SU-DHL-6 (cell line): ENCODE data around the gene KLHL24.

Source experiments
- H2AFZ ChIP-seq: fragments of 200-600 bp; sonication (generic); 2 replicates; pipeline ENCODE4 v1.6.1; 2014; ENCODE audit warnings: low read depth, mild to moderate bottlenecking, moderate library complexity, mixed read lengths, antibody characterized with exemption, low read length; ENCODE audit not compliant: severe bottlenecking
- H3F3A ChIP-seq: fragments of 200-600 bp; shearing (Covaris generic); 2 replicates; pipeline ENCODE4 v1.6.0; 2016; ENCODE audit warnings: antibody characterized with exemption, mild to moderate bottlenecking; ENCODE audit not compliant: insufficient read depth
- H3K27ac ChIP-seq: fragments of 200-600 bp; sonication (generic); 2 replicates; pipeline ENCODE4 v1.5.1; 2016; ENCODE audit warnings: low read depth, mild to moderate bottlenecking, low read length, moderate library complexity, mixed read lengths
- H3K27me3 ChIP-seq: fragments of 200-600 bp; sonication (generic), shearing (Covaris generic); 2 replicates; pipeline ENCODE4 v1.6.0; 2014; ENCODE audit warnings: mild to moderate bottlenecking, low read length
- H3K36me3 ChIP-seq: fragments of 200-600 bp; sonication (generic); 2 replicates; pipeline ENCODE4 v1.6.1; 2014; ENCODE audit warnings: mild to moderate bottlenecking, low read length, mixed read lengths
- H3K4me2 ChIP-seq: fragments of 300-600, 200-600 bp; shearing (Covaris generic), sonication (generic); 2 replicates; pipeline ENCODE4 v1.6.0; 2014; ENCODE audit warnings: low read length, low read depth, mild to moderate bottlenecking; ENCODE audit not compliant: poor library complexity, severe bottlenecking
- H3K4me3 ChIP-seq: fragments of 200-600 bp; sonication (generic); 2 replicates; pipeline ENCODE4 v1.5.1; 2014; ENCODE audit warnings: antibody characterized with exemption, low read length, mild to moderate bottlenecking, mixed read lengths; ENCODE audit not compliant: insufficient read depth, poor library complexity, severe bottlenecking
- H3K79me2 ChIP-seq: fragments of 200-600 bp; sonication (generic); 2 replicates; pipeline ENCODE4 v1.6.1; 2014; ENCODE audit warnings: mild to moderate bottlenecking, low read length, moderate library complexity; ENCODE audit not compliant: insufficient read depth
- H3K9ac ChIP-seq: fragments of 200-600 bp; sonication (generic); 2 replicates; pipeline ENCODE4 v1.7.0; 2014; ENCODE audit warnings: mild to moderate bottlenecking, low read length
- H3K9me2 ChIP-seq: fragments of 200-600 bp; sonication (generic); replicated peaks from 2 replicates; pipeline ENCODE4 v1.6.1; 2014; ENCODE audit warnings: low read length; ENCODE audit not compliant: insufficient read depth
- H3K9me3 ChIP-seq: fragments of 200-600 bp; sonication (generic); 2 replicates; pipeline ENCODE4 v1.6.1; 2014; ENCODE audit warnings: low read length, mixed read lengths; ENCODE audit not compliant: insufficient read depth
- H4K20me1 ChIP-seq: fragments of 200-600 bp; sonication (generic); 2 replicates; pipeline ENCODE4 v1.6.1; 2014; ENCODE audit warnings: low read depth, mild to moderate bottlenecking, antibody characterized with exemption, low read length, moderate library complexity, mixed read lengths
- EZH2phosphoT487 ChIP-seq: fragments of 200-600 bp; sonication (generic), shearing (Covaris generic); conservative IDR thresholded peaks from 2 replicates; pipeline ENCODE4 v1.6.1; 2018; ENCODE audit warnings: mild to moderate bottlenecking, antibody characterized with exemption, low read length, moderate library complexity, mixed read lengths
- TF ChIP-seq, protein P1 (sequence below): fragments of 200-600 bp; sonication (generic); IDR thresholded peaks from one replicate; pipeline ENCODE4 v1.5.1; 2017; ENCODE audit warnings: antibody characterized with exemption, mild to moderate bottlenecking, low read length, moderate library complexity; ENCODE audit not compliant: insufficient read depth, poor library complexity, severe bottlenecking

Gene KLHL24

DNA sequence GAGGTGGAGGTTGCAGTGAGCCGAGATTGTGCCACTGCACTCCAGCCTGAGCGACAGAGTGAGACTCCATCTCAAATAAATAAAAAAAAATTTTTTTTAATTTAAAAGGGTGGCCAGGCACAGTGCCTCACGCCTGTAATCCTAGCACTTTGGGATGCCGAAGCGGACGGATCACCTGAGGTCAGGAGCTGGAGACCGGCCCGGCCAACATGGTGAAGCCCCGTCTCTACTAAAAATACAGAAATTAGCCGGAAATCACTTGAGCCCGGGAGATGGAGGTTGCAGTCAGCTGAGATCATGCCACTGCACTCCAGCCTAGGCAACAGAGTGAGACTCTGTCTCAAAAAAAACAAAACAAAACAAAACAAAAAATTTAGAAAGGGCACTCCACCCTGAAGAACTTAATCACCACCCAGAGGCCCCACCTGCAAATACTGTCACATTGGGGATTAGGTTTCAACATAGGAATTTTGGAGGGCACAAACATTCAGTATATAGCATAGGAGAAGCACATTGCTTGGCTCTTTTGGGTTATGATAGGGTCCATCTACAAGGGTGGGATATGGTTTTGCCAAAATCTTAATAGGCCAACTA, 55.1 kb downstream of the KLHL24 start:
- Histone ChIP-seq H3K9me2 (no peaks in the 10 kb centered on the region), H3K4me3 (no peak overlapping the region), H3K9ac (no peak overlapping the region), H3K27ac (no peak overlapping the region), H3K79me2 (no peaks in the 10 kb centered on the region), H4K20me1 (no peaks in the 10 kb centered on the region), H3K36me3 (no peaks in the 10 kb centered on the region), H3K9me3 (no peaks in the 10 kb centered on the region), H2AFZ (no peak overlapping the region), H3K4me2 (no peak overlapping the region), H3F3A (no peaks in the 10 kb centered on the region), H3K27me3 (no peaks in the 10 kb centered on the region)
- TF ChIP-seq, protein P1, sequence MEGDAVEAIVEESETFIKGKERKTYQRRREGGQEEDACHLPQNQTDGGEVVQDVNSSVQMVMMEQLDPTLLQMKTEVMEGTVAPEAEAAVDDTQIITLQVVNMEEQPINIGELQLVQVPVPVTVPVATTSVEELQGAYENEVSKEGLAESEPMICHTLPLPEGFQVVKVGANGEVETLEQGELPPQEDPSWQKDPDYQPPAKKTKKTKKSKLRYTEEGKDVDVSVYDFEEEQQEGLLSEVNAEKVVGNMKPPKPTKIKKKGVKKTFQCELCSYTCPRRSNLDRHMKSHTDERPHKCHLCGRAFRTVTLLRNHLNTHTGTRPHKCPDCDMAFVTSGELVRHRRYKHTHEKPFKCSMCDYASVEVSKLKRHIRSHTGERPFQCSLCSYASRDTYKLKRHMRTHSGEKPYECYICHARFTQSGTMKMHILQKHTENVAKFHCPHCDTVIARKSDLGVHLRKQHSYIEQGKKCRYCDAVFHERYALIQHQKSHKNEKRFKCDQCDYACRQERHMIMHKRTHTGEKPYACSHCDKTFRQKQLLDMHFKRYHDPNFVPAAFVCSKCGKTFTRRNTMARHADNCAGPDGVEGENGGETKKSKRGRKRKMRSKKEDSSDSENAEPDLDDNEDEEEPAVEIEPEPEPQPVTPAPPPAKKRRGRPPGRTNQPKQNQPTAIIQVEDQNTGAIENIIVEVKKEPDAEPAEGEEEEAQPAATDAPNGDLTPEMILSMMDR: no peak
- no peak for TF ChIP-seq EZH2phosphoT487

GRCh38 chr3:183692436-183692835, 57.0 kb downstream of the KLHL24 start:
- Histone ChIP-seq H4K20me1 (no peaks in the 10 kb centered on the region), H3K27ac (no peak overlapping the region), H2AFZ (no peak overlapping the region), H3K9me3 (no peaks in the 10 kb centered on the region), H3K27me3 (no peaks in the 10 kb centered on the region), H3F3A (no peaks in the 10 kb centered on the region), H3K4me2 (no peak overlapping the region), H3K4me3 (no peak overlapping the region), H3K79me2 (no peaks in the 10 kb centered on the region), H3K9ac (no peak overlapping the region), H3K36me3 (no peaks in the 10 kb centered on the region), H3K9me2 (no peaks in the 10 kb centered on the region)
- TF ChIP-seq, protein P1: no peak
- no peak for TF ChIP-seq EZH2phosphoT487

DNA sequence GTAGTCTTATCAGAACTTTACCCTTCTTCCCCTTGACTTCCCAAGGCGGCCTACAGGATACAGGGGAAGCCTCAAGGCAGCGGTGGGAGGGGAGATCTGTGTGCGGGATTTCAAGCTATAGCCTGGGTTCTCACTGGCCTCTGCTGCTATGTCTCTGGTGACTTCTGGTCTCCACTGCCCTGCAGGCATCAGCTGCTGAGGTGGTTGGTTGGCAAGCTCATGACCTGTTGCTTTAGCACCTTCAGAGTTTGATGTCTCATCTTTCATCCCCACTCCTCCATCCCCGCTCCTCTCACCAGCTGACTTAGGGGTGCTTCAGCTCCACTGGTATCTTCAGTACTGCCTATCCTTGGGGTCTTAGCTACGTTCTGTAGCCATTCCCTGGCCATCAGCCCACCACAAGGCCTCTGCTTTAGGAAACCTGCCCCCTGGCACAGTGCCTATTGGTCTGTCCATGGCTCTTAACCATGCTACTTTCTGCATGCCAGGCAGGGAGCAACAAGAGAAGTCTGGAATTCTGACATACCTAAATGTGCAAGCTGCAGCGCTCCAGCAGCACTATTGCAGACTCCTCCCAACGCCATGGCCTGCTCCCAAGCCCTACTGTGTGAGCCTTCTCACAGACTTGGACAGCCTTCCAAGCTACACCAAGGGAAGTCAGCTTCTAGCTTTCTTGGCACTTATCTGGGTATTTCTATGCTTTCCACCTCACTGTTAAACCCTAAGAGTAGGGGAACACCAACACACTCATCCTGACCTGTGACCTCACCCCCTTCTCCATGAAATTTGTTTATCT, 60.3 kb downstream of the KLHL24 start:
- no peak for TF ChIP-seq EZH2phosphoT487
- TF ChIP-seq, protein P1: no peak
- no peaks in the 10 kb centered on the region for H3K9me3 ChIP-seq
- H3K4me2 ChIP-seq: no peak overlapping the region
- H3K79me2 ChIP-seq: peaks cover 30% of the 10 kb centered on the region
- no peak overlapping the region for H3K9ac ChIP-seq
- H3K27ac ChIP-seq: no peak overlapping the region
- no peak overlapping the region for H3K4me3 ChIP-seq
- no peak overlapping the region for H2AFZ ChIP-seq
- H3K9me2 ChIP-seq: no peaks in the 10 kb centered on the region
- no peaks in the 10 kb centered on the region for H3K36me3 ChIP-seq
- peaks cover 5% of the 10 kb centered on the region for H3F3A ChIP-seq
- H3K27me3 ChIP-seq: no peaks in the 10 kb centered on the region
- no peaks in the 10 kb centered on the region for H4K20me1 ChIP-seq
